Transverse colon (tissue), 4 donors: ENCODE measurements around the gene ACSS1.

Experiments used
- POLR2A ChIP-seq: fragments of 450-650 bp; IDR thresholded peaks from one replicate; pipeline ENCODE4 v1.6.1; 2016; ENCODE audit warnings: antibody characterized with exemption, mild to moderate bottlenecking, moderate library complexity
- POLR2AphosphoS5 ChIP-seq, 3 donors: sonication (generic); formaldehyde crosslinking; IDR thresholded peaks; one replicate each; pipeline ENCODE4 v1.6.1; 2016; ENCODE audit warnings: antibody characterized with exemption in 3 of 3
- TF ChIP-seq, protein P1 (sequence below), 5 experiments: fragments of 200-600 bp in 3 of 5; fragments of 450-650 bp in 2 of 5; sonication (generic) in 3 of 5; IDR thresholded peaks; 1 replicate in 2 of 5; 2 replicates in 3 of 5; pipeline ENCODE4 v1.5.1; 2016 to 2017; ENCODE audit warnings: antibody characterized with exemption in 5 of 5, inconsistent platforms in 3 of 5, mild to moderate bottlenecking in 2 of 5, moderate library complexity in 1 of 5

- TF ChIP-seq, protein P1, sequence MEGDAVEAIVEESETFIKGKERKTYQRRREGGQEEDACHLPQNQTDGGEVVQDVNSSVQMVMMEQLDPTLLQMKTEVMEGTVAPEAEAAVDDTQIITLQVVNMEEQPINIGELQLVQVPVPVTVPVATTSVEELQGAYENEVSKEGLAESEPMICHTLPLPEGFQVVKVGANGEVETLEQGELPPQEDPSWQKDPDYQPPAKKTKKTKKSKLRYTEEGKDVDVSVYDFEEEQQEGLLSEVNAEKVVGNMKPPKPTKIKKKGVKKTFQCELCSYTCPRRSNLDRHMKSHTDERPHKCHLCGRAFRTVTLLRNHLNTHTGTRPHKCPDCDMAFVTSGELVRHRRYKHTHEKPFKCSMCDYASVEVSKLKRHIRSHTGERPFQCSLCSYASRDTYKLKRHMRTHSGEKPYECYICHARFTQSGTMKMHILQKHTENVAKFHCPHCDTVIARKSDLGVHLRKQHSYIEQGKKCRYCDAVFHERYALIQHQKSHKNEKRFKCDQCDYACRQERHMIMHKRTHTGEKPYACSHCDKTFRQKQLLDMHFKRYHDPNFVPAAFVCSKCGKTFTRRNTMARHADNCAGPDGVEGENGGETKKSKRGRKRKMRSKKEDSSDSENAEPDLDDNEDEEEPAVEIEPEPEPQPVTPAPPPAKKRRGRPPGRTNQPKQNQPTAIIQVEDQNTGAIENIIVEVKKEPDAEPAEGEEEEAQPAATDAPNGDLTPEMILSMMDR (IDR thresholded peaks at IDR 0.05) = no peak
- TF ChIP-seq POLR2AphosphoS5 (IDR thresholded peaks at IDR 0.05) (no peak), POLR2A (no peak)
Measured at GRCh38 chr20:24968278-24968800, 89.6 kb downstream of the ACSS1 start.
